Testis (tissue), 2 donors: ENCODE measurements around the gene DHODH.

ENCODE experiments used
- CTCF ChIP-seq, 3 experiments: fragments of 450-650 bp in 2 of 3; fragments of 200-600 bp in 1 of 3; sonication (generic) in 1 of 3; IDR thresholded peaks; one replicate each; pipeline ENCODE4 v1.5.1; 2016 to 2019; ENCODE audit warnings: antibody characterized with exemption in 3 of 3, mild to moderate bottlenecking in 2 of 3, moderate library complexity in 1 of 3
- POLR2A ChIP-seq: fragments of 450-650 bp; IDR thresholded peaks from one replicate; pipeline ENCODE4 v1.6.1; 2017; ENCODE audit warnings: antibody characterized with exemption, mild to moderate bottlenecking, moderate library complexity

DNA sequence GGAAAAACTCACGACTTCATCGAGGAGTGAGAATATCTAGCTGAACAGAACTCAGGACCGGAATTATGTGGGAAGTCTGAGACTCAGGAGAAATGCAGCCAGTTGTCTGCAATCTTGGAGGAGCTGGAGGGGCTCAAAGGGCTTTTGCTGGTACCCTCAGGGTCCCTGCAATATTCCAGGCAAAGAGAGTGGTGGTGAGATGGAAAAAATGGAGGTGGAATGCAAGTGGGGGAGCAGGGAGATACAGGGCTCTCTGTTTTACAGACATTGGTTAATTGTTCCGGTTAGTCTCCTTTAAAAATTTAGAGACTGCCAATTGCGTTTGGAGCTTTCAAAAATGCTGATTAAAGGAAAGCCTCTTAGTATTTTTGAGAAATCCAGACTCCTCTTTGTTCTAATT lies 27.6 kb downstream of the DHODH start:
- TF ChIP-seq POLR2A = no peak
- no peak for TF ChIP-seq CTCF (IDR thresholded peaks at IDR 0.05)
